HEK293 (cell line): Measurements from ENCODE around the gene C1orf226.

Source experiments
- BCL11A ChIP-seq: fragments of 450-650 bp; formaldehyde crosslinking; IDR thresholded peaks from 2 replicates; pipeline ENCODE4 v1.5.1; 2016; ENCODE audit warnings: low read depth, missing biosample characterization, missing genetic modification characterization
- GLI4 ChIP-seq: fragments of 450-650 bp; formaldehyde crosslinking; IDR thresholded peaks from 2 replicates; pipeline ENCODE4 v1.5.1; 2016; ENCODE audit warnings: missing biosample characterization, missing genetic modification characterization
- HOXA7 ChIP-seq: sonication (generic); formaldehyde crosslinking; IDR thresholded peaks from 2 replicates; pipeline ENCODE4 v1.8.1; 2022; ENCODE audit warnings: missing genetic modification reagents, borderline replicate concordance
- HOXD13 ChIP-seq: sonication (generic); formaldehyde crosslinking; IDR thresholded peaks from 2 replicates; pipeline ENCODE4 v1.8.0; 2022; ENCODE audit warnings: missing genetic modification reagents, borderline replicate concordance
- TCF7L2 ChIP-seq: IDR thresholded peaks from 2 replicates; pipeline ENCODE4 v1.6.1; 2011; ENCODE audit warnings: low read depth, mild to moderate bottlenecking, inconsistent platforms, low read length, moderate library complexity, borderline replicate concordance
- ZNF138 ChIP-seq: fragments of 450-650 bp; formaldehyde crosslinking; IDR thresholded peaks from 2 replicates; pipeline ENCODE4 v1.5.1; 2016; ENCODE audit warnings: missing biosample characterization, missing genetic modification characterization, borderline replicate concordance
- ZNF24 ChIP-seq: fragments of 450-650 bp; formaldehyde crosslinking; IDR thresholded peaks from 2 replicates; pipeline ENCODE4 v1.5.1; 2016; ENCODE audit warnings: missing biosample characterization, missing genetic modification characterization
- ZNF274 ChIP-seq, 2 experiments: fragments of 200-500 bp in 1 of 2; fragments of 450-650 bp in 1 of 2; sonication (Bioruptor generic) in 1 of 2; formaldehyde crosslinking in 1 of 2; IDR thresholded peaks; 2 replicates each; pipeline versions ENCODE4 v1.5.1 to v1.6.1; 2014 to 2016; ENCODE audit warnings: borderline replicate concordance in 1 of 2, inconsistent platforms in 1 of 2, low read length in 1 of 2, missing biosample characterization in 1 of 2, missing genetic modification characterization in 1 of 2
- ZNF292 ChIP-seq: fragments of 450-650 bp; formaldehyde crosslinking; IDR thresholded peaks from 2 replicates; pipeline ENCODE4 v1.5.1; 2016; ENCODE audit warnings: low read depth, missing biosample characterization, missing genetic modification characterization, borderline replicate concordance
- ZNF621 ChIP-seq: fragments of 450-650 bp; formaldehyde crosslinking; IDR thresholded peaks from 2 replicates; pipeline ENCODE4 v1.5.1; 2017; ENCODE audit warnings: missing biosample characterization, missing genetic modification characterization
- TF ChIP-seq, protein P1 (sequence below): fragments of 450-650 bp; formaldehyde crosslinking; IDR thresholded peaks from 2 replicates; pipeline ENCODE4 v1.5.1; 2016; ENCODE audit warnings: missing biosample characterization, missing genetic modification characterization

DNA sequence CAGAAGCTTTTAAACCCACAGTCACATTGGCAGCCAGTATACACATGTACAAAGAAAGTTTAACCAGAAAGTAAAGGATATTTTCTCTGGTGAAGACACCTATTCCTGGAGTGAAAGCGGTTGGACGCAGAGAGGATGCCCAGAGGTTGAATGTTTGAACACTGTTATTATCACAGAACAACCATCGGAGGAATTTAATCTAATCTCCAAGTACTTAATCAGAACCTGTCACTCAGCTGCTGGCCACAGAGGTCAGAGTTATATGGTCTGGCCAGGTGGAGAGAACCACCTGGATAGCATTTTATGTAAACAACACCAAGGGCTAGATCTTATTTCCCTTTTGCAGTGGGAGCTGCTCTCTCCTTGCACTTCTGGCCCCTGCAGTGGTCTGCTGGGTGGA lies 34.2 kb upstream of the C1orf226 start:
- TF ChIP-seq TCF7L2, result no peak
- TF ChIP-seq, protein P1, sequence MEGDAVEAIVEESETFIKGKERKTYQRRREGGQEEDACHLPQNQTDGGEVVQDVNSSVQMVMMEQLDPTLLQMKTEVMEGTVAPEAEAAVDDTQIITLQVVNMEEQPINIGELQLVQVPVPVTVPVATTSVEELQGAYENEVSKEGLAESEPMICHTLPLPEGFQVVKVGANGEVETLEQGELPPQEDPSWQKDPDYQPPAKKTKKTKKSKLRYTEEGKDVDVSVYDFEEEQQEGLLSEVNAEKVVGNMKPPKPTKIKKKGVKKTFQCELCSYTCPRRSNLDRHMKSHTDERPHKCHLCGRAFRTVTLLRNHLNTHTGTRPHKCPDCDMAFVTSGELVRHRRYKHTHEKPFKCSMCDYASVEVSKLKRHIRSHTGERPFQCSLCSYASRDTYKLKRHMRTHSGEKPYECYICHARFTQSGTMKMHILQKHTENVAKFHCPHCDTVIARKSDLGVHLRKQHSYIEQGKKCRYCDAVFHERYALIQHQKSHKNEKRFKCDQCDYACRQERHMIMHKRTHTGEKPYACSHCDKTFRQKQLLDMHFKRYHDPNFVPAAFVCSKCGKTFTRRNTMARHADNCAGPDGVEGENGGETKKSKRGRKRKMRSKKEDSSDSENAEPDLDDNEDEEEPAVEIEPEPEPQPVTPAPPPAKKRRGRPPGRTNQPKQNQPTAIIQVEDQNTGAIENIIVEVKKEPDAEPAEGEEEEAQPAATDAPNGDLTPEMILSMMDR (tag by site-specific recombination), result no peak
- TF ChIP-seq GLI4 (tag by site-specific recombination), result no peak
- no peak for TF ChIP-seq HOXA7
- TF ChIP-seq ZNF274 (IDR thresholded peaks at IDR 0.05; ENCODE audit: low read length), result no peak
- no peak for TF ChIP-seq ZNF274 (tag by site-specific recombination; IDR thresholded peaks at IDR 0.05; ENCODE audit: borderline replicate concordance)
- TF ChIP-seq ZNF138 (tag by site-specific recombination), result no peak
- no peak for TF ChIP-seq HOXD13
- TF ChIP-seq BCL11A (tag by site-specific recombination), result no peak
- TF ChIP-seq ZNF24, result no peak
- no peak for TF ChIP-seq ZNF292 (tag by site-specific recombination)
- no peak for TF ChIP-seq ZNF621 (tag by site-specific recombination)
